DOHH2 (cell line): Measurements from ENCODE around the gene ROBO1.

Experiments
- H3F3A ChIP-seq: fragments of 200-600 bp; sonication (generic), shearing (Covaris generic); 2 replicates; pipeline ENCODE4 v1.6.0; 2016; ENCODE audit warnings: antibody characterized with exemption, mild to moderate bottlenecking; ENCODE audit not compliant: control insufficient read depth, insufficient read depth
- H3K27ac ChIP-seq: fragments of 200-600 bp; sonication (generic); 2 replicates; pipeline ENCODE4 v1.5.1; 2014; ENCODE audit warnings: low read depth, mild to moderate bottlenecking, low read length, moderate library complexity
- H3K27me3 ChIP-seq: fragments of 200-600 bp; sonication (generic); 2 replicates; pipeline ENCODE4 v1.6.1; 2014; ENCODE audit warnings: mild to moderate bottlenecking, low read length, mixed read lengths; ENCODE audit not compliant: control insufficient read depth
- H3K36me3 ChIP-seq: fragments of 200-600 bp; sonication (generic); 2 replicates; pipeline ENCODE4 v1.6.1; 2014; ENCODE audit warnings: mild to moderate bottlenecking, low read length, moderate library complexity, mixed read lengths; ENCODE audit not compliant: control insufficient read depth
- H3K4me1 ChIP-seq: fragments of 200-600 bp; sonication (generic); 2 replicates; pipeline ENCODE4 v1.6.1; 2014; ENCODE audit warnings: mild to moderate bottlenecking, low read length, mixed read lengths; ENCODE audit not compliant: control insufficient read depth
- H3K4me2 ChIP-seq: fragments of 200-600 bp; sonication (generic); 2 replicates; pipeline ENCODE4 v1.6.0; 2014; ENCODE audit warnings: mild to moderate bottlenecking, low read length, moderate library complexity
- H3K4me3 ChIP-seq: fragments of 200-600 bp; sonication (generic); 2 replicates; pipeline ENCODE4 v1.5.1; 2014; ENCODE audit warnings: mild to moderate bottlenecking, low read length, mixed read lengths
- H3K79me2 ChIP-seq: fragments of 200-600 bp; sonication (generic); 2 replicates; pipeline ENCODE4 v1.6.1; 2014; ENCODE audit warnings: mild to moderate bottlenecking, low read length, mixed read lengths; ENCODE audit not compliant: control insufficient read depth
- H3K9me2 ChIP-seq: fragments of 200-600 bp; sonication (generic); replicated peaks from 2 replicates; pipeline ENCODE4 v1.6.1; 2014; ENCODE audit warnings: mild to moderate bottlenecking, low read length, mixed read lengths; ENCODE audit not compliant: control insufficient read depth
- H3K9me3 ChIP-seq: fragments of 200-600 bp; sonication (generic); 2 replicates; pipeline ENCODE4 v1.6.1; 2014; ENCODE audit warnings: antibody characterized with exemption, low read length, mixed read lengths; ENCODE audit not compliant: control insufficient read depth, insufficient read depth
- H4K20me1 ChIP-seq: fragments of 200-600 bp; sonication (generic); 2 replicates; pipeline ENCODE4 v1.6.0; 2014; ENCODE audit warnings: low read depth, mild to moderate bottlenecking, antibody characterized with exemption, low read length, moderate library complexity; ENCODE audit not compliant: control insufficient read depth, insufficient read depth
- CTCF ChIP-seq: fragments of 200-600 bp; sonication (generic); IDR thresholded peaks from one replicate; pipeline ENCODE4 v1.5.1; 2014; ENCODE audit warnings: antibody characterized with exemption, mild to moderate bottlenecking, low read depth, low read length; ENCODE audit not compliant: poor library complexity, severe bottlenecking
- EZH2phosphoT487 ChIP-seq: fragments of 200-600 bp; sonication (generic); IDR thresholded peaks from 2 replicates; pipeline ENCODE4 v1.6.1; 2017; ENCODE audit warnings: borderline replicate concordance, mild to moderate bottlenecking, antibody characterized with exemption, low read length, moderate library complexity, mixed read lengths

Gene ROBO1

GRCh38 chr3:78569804-78570203 is 1198.0 kb downstream of the ROBO1 start:
- Histone ChIP-seq H3K9me2 (no peaks in the 10 kb centered on the region), H3K4me2 (no peak overlapping the region), H3K27me3 (no peaks in the 10 kb centered on the region), H3K36me3 (no peaks in the 10 kb centered on the region), H3F3A (no peaks in the 10 kb centered on the region), H3K4me1 (no peaks in the 10 kb centered on the region), H4K20me1 (no peaks in the 10 kb centered on the region), H3K9me3 (no peaks in the 10 kb centered on the region; the same call in 1 of the 2 replicates), H3K4me3 (no peak overlapping the region), H3K79me2 (no peaks in the 10 kb centered on the region), H3K27ac (no peak overlapping the region)
- no peak for TF ChIP-seq EZH2phosphoT487
- no peak for TF ChIP-seq CTCF

- H3K4me1 ChIP-seq: no peaks in the 10 kb centered on the region
- no peak overlapping the region for H3K4me3 ChIP-seq
- TF ChIP-seq EZH2phosphoT487: no peak
- no peaks in the 10 kb centered on the region for H3K36me3 ChIP-seq
- H3F3A ChIP-seq: no peaks in the 10 kb centered on the region
- H3K9me2 ChIP-seq: no peaks in the 10 kb centered on the region
- H3K9me3 ChIP-seq: no peaks in the 10 kb centered on the region; the same call in 1 of the 2 replicates
- no peaks in the 10 kb centered on the region for H4K20me1 ChIP-seq
- H3K4me2 ChIP-seq: no peak overlapping the region
- no peaks in the 10 kb centered on the region for H3K79me2 ChIP-seq
- no peak overlapping the region for H3K27ac ChIP-seq
- no peaks in the 10 kb centered on the region for H3K27me3 ChIP-seq
Measured at GRCh38 chr3:78565712-78566111, 1202.1 kb downstream of the ROBO1 start.

- H3K4me3 ChIP-seq: no peak overlapping the region
- no peak overlapping the region for H3K27ac ChIP-seq
- no peak overlapping the region for H3K4me2 ChIP-seq
- no peaks in the 10 kb centered on the region for H3K36me3 ChIP-seq
- TF ChIP-seq CTCF (no peak), EZH2phosphoT487 (no peak)
- no peaks in the 10 kb centered on the region for H3K27me3 ChIP-seq
- H3K79me2 ChIP-seq: no peaks in the 10 kb centered on the region
- H3K4me1 ChIP-seq: no peaks in the 10 kb centered on the region
- H4K20me1 ChIP-seq: no peaks in the 10 kb centered on the region
- no peaks in the 10 kb centered on the region for H3F3A ChIP-seq
- no peaks in the 10 kb centered on the region; the same call in 1 of the 2 replicates for H3K9me3 ChIP-seq
- no peaks in the 10 kb centered on the region for H3K9me2 ChIP-seq
Measured at GRCh38 chr3:78562328-78562727, 1205.5 kb downstream of the ROBO1 start.
